Measurements from ENCODE around the gene GSTO2.

The GSTO2 gene

DNA sequence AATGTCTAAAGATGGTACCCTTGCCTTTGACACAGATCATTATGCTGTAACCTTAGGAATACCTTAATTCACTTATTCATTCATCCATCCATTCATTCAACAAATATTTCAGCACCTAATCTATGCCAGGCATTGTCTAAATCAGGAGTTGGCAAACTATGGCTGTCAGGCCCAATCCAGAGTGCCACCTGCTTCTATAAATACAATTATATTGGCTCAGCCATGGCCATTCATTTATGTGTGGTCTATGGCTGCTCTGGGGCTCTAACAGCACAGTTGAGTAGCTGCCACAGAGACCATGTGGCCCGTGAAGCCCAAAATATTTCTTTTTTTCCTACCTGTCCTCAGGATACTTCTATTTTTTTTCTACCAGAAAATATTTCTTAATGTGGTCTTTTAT, 75.2 kb downstream of the GSTO2 start:
- no peak for DNase-seq

DNA sequence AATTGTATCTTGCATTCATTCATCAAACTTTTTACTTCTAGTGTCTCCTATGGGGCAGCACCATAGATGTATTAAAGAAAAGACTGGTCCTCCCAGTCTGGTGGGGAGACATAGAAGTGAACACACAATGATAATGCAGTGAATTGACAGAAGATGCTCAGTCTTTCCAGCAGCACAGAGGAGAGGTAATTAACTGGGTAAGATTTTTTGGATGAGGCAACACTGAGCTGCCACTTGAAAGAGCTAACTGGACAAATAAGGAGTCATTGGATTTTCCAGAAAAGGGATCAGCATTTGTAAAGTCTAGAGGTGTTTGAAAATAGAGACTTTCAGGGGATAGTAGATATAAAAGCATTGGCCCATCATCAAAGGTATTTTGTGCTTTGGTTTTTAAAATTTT, 76.5 kb downstream of the GSTO2 start:
- DNase-seq: no peak

GRCh38 chr10:104345941-104346340, 77.0 kb downstream of the GSTO2 start:
- peak; percentile 50 to 59 for DNase-seq

DNA sequence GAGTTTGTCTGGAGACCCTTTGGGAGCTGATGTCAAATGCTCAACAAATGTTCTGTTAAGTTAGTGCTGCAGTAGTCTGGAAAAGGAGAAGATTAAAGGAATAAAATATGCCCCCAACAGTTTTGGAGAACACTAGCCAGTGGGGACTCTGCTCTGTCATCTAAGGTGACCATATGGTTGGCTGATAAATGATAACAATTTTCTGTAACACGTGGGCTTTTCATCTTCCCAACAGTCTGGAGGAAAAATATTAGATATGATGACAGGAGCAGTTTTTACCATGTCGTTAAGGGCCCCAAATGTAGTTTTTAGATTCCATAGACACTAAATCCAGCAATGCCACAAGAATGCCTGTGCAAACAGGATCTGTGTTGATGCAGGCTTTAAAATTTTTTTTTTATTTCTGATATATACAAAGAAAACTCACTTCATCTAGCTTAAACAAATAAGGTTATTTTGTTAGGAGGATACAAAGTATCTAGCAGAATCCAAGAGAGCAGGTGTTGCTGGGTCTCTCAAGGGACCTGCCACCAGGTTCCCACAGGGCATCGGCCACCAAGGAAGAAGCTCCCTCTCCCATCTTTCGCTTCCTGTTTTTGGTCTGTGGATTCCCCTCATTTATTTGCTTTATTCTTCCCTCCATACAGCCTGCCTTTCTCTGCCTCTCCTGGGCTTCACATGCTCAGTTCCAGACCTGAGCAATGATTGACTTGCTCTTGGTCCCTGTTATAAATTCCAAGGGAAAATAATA, 78.5 kb downstream of the GSTO2 start:
- DNase-seq: no peak

DNA sequence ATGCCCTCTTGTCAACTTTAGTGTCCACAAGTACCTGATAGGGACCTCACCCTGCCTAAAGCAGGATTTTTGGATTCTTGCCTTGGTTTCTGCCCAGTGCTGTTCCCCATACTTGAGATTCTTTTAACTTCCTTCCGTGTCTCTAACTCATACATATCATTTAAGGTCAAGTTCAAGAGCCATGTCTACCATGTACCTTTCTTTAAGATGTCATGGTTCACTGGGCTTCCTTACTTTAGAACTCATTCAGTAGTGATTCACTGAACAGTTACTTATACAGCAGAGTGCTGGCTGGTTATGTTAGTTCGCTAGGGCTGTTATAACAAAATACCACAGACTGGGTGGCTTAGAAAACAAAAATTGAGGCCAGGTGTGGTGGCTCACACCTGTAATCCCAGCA, 79.6 kb downstream of the GSTO2 start:
- no peak for DNase-seq

- DNase-seq: peak in 1 of 2 experiments; percentile 22
Observed at GRCh38 chr10:104349623-104350126, 80.7 kb downstream of the GSTO2 start.

DNA sequence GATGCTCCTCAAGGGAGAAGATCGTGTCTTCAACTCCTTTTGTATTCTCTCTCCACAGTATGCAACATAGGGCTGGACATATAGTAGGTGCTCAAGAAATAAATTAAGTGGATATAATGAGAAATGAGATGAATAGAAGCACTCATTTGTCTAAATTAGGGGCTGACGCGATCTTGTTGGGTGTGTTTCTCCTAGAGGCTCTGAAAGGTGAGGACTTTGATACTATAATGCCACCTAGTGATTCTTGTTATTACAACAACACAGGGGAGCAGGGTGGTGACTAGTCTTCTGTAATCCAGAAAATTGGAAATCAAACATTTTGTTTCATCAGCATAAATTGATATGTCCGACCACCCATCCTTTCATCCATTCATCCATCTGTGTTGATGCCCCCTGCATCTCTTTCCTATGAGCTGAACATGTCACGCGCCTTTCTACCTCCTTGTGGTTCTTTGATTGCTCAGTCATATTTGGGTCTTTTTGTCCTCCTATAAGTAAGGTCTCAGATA, 81.2 kb downstream of the GSTO2 start:
- peak; percentile 91 to 96 for DNase-seq

DNA sequence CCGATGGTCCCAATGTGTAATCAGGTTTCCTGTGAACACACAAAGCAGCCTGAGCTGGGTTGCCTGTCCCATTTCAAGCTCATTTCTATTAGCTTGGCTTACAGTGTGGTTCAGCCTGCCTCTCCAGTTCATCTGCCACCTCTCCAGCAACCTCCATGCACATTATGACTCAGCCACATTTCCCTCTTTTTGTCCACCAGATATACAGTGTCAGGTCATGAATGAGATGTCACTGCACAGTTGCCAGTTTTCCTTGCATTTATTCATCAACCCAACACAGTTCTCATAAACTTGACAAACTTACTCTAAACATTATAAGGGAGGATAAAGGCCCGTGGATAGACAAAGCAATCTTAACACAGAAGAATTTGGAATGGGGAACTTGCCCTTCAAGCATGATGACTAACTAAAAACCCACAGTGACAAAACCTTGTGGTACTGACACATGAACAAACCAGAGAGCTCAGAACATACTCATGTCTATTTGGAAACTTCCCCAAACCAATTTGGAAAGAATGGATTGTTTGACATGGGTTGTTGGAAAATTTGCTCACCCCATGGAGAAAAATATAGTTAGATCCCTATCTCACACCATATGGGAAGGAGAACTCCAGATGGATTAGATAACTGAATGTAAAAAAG, 82.2 kb downstream of the GSTO2 start:
- peak; percentile 93 to 94 for DNase-seq

DNA sequence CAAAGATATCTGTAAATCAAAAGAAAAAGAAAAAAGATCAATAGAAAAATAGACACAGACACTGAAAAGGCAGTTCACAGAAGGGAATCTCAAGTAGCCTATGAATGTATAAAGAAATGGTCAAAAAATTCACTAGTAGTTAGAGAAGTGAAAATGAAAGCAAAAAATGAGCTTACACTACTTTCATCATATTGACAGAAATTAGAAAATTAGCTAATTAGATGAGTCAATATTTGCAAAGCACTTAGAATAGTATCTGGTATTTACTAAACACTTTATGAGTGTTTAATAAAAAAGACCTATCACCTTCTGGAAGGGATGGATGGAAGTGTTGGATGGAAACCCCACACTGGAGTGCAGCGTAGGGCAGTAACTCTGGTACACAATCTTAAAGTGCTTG, 82.9 kb downstream of the GSTO2 start:
- DNase-seq: no peak

DNA sequence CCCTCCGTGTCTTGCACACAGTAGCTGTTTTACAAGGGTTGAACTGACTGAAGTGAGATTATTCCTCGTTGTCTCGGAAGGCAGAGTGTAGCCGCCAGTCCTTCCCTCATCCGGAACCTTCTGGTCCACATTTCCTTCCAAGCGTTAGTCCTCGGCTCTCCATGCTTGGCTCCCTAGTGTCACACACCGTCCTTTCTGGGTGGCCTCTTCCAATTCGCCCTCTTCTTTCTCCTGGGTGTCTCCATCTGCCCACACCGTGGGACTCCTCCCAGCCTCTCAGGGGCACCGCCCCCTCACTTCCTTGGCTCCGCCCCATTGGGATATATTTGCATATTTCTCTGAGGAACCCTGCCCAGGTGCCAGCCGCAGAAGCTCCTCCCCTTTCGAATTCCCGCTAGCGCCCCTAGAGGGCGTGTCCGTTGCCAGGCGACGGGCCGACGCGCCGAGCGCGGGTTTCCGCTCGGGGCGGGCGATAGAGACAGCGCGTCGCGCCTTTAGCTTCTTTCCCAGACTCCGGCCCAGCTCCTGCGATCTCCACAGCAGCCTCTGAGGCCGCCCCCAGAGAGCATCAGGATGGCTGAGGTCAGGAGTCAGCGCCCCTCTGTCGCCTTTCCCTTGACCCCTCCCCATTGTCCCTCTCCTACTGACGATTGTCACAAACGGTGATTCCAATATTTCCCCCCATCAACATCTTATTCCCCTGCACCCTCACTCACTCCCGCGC, 84.5 kb downstream of the GSTO2 start, which contains the start of gene CFAP58:
Gene CFAP58 (plus strand): TSS at position 509 of the 724 bp plus-strand sequence. CDS start 65 bp downstream, at position 574.
- DNase-seq: peak; percentile 93

All from Kasumi-1 (cell line).